Kidney (tissue), 14 donors: ENCODE measurements around the gene FIBCD1. TPM values are rescaled to one million over a fixed set of nuclear protein-coding genes. Genes with fewer than 3 reads are reported as not detected.

Source experiments
- DNase-seq, 5 donors: peaks; one replicate each; pipeline ENCODE4 v3.0.0-alpha.2; 2013 to 2020
- FAIRE-seq: peaks from 2 replicates; lab custom pipeline; 2012; peaks lifted over from hg19 to GRCh38; lab: Jason Lieb, UNC
- H3K27ac ChIP-seq, 2 donors: one replicate each; pipeline ENCODE4 v1.7.0; 2013; ENCODE audit warnings: low read depth in 2 of 2, low read length in 2 of 2, inconsistent platforms in 1 of 2
- H3K27me3 ChIP-seq: one replicate; pipeline ENCODE4 v1.7.1; 2013; ENCODE audit warnings: low read length, inconsistent platforms; ENCODE audit not compliant: control insufficient read depth, insufficient read depth
- H3K36me3 ChIP-seq, 3 donors: one replicate each; pipeline versions ENCODE4 v1.7.0 to v1.7.1; 2013; ENCODE audit warnings: low read length in 3 of 3, control low read depth in 1 of 3, inconsistent platforms in 1 of 3; ENCODE audit not compliant: insufficient read depth in 3 of 3, control insufficient read depth in 2 of 3
- H3K4me1 ChIP-seq, 3 donors: one replicate each; pipeline versions ENCODE4 v1.7.0 to v1.7.1; 2013; ENCODE audit warnings: low read length in 3 of 3, inconsistent platforms in 1 of 3, low read depth in 1 of 3; ENCODE audit not compliant: control insufficient read depth in 2 of 3, insufficient read depth in 2 of 3
- H3K4me3 ChIP-seq, 3 donors: one replicate each; pipeline versions ENCODE4 v1.7.0 to v1.8.1; 2013; ENCODE audit warnings: low read length in 3 of 3, control low read depth in 1 of 3, inconsistent platforms in 1 of 3
- H3K9ac ChIP-seq, 3 donors: one replicate each; pipeline versions ENCODE4 v1.7.0 to v1.7.1; 2013; ENCODE audit warnings: low read length in 3 of 3, control low read depth in 1 of 3, inconsistent platforms in 1 of 3
- H3K9me3 ChIP-seq, 3 donors: one replicate each; pipeline versions ENCODE4 v1.7.0 to v1.7.1; 2013; ENCODE audit warnings: low read length in 3 of 3, control low read depth in 1 of 3, inconsistent platforms in 1 of 3; ENCODE audit not compliant: control insufficient read depth in 2 of 3, insufficient read depth in 1 of 3
- intact Hi-C: fragments of 100-400 bp; cut with DNase I; formaldehyde crosslinking; loops from one replicate; pipeline ENCODE4 v1.11.1; 2022
- polyA plus RNA-seq: library from polyadenylated mRNA; stranded (reverse); fragments of 350-450 nt; fragmentation: Illumina TruSeq; extraction: RNeasy Lipid Tissue Mini Kit (QIAGEN cat#74804); gene quantifications from one replicate; pipeline ENCODE4 v1.2.3, GENCODE V29; 2014; ENCODE audit warnings: low read depth, low replicate concordance; ENCODE audit not compliant: insufficient read depth
- total RNA-seq: library from RNA; stranded (reverse); fragmentation: NEBNext Ultra II Directional; extraction: Animal tissue kit (Norgen Biotek cat#: 25700); gene quantifications from one replicate; pipeline ENCODE4 v1.2.1, GENCODE V29; 2021
- TF ChIP-seq, protein P1 (sequence below): IDR thresholded peaks from 3 replicates; pipeline ENCODE4 v1.5.1; 2012; ENCODE audit warnings: mild to moderate bottlenecking, moderate library complexity, borderline replicate concordance; ENCODE audit not compliant: insufficient read depth; ENCODE audit errors: extremely low read depth
- donor health status: control.
- donor health status: control.
- donor health status: control.
- donor health status: control.
- donor health status: control.
- donor health status: DM: yes; HTN: yes; CAD: no.
- donor health status: Normal renal cell carcinoma (clear cell type).

Gene FIBCD1
- total and polyA plus RNA-seq, 2 donors from 2014 or later: 0.25 TPM; not detected in 1

DNA sequence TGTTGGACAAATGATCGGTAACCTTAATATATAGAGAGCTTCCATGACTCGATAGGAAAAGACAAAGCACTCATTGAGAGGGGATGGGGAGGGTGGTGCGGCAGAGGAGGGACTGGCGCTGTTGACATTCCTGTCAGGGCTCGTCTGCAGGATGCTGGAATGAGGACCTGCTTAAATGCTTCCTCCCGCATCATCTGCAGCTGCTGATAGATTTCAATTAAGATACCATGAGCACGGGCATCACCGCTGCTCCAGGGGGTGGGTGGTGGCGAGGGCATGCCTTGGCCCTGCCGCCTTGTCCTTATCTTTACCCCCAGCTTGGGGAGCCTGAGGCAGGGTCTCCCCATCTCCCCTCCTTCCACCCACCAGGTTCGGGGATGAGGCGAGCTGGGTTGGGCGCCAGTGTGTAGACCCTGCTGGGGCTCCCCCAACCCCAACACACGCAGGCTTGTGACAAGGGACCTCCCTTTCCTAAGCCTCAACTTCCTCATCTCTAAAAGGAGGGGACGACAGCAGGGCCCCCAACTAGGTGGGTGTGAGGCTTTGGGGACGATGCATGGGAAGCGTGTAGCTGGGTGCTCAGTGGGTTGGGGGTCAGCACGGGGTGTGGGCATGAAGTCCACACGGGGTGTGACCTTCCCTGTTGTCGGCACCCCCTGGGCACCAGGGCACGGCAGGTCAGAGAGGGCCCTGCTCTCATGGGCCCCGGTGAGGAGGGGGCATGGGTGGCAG is 30.7 kb downstream of the FIBCD1 start:
- FAIRE-seq (no peak), DNase-seq (no peak)
- TF ChIP-seq, protein P1, sequence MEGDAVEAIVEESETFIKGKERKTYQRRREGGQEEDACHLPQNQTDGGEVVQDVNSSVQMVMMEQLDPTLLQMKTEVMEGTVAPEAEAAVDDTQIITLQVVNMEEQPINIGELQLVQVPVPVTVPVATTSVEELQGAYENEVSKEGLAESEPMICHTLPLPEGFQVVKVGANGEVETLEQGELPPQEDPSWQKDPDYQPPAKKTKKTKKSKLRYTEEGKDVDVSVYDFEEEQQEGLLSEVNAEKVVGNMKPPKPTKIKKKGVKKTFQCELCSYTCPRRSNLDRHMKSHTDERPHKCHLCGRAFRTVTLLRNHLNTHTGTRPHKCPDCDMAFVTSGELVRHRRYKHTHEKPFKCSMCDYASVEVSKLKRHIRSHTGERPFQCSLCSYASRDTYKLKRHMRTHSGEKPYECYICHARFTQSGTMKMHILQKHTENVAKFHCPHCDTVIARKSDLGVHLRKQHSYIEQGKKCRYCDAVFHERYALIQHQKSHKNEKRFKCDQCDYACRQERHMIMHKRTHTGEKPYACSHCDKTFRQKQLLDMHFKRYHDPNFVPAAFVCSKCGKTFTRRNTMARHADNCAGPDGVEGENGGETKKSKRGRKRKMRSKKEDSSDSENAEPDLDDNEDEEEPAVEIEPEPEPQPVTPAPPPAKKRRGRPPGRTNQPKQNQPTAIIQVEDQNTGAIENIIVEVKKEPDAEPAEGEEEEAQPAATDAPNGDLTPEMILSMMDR: no peak
- no peaks in the 10 kb centered on the region for H3K4me1 ChIP-seq
- no peak overlapping the region for H3K27ac ChIP-seq
- no peak overlapping the region for H3K4me3 ChIP-seq
- H3K9ac ChIP-seq: no peak overlapping the region
- no peaks in the 10 kb centered on the region for H3K9me3 ChIP-seq
- H3K27me3 ChIP-seq: no peaks in the 10 kb centered on the region
- H3K36me3 ChIP-seq: no peaks in the 10 kb centered on the region
- intact Hi-C loops: no loop called here

DNA sequence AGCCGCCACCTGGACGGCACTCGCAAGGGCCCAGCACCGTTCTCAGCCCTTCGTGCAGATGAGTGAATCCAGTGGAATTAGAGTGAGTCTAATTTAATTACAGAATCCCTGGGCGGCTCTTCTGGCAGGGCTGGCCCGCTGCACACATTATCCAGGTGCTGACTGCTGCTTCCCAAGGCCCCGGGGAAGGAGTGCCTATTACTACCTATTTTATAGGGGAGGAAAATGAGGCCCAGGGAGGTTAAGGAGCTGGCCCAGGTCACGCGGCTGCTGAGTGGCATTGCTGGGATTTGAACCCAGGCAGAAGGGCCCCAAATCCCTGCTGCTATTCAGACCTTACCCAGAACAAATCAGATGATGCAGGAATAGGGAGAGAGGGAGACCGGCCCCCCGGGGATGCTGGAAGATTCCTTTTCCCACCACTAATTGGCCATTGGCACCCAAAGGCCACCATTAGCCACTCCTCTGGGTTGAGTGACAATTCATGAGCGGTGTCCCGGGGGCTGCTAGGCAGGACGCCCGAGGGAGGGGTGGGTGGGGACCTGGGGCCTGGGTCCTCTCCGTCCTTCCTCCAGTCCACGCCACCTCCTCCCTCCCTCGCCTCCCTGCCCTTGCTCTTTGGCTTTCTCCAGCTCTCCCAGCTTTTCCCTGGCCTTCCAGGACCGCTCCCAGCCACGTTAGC is 32.2 kb downstream of the FIBCD1 start:
- no peak for FAIRE-seq
- no peak overlapping the region for H3K27ac ChIP-seq
- no peaks in the 10 kb centered on the region for H3K9me3 ChIP-seq
- no peak overlapping the region for H3K9ac ChIP-seq
- DNase-seq: no peak
- intact Hi-C loops: no loop called here
- TF ChIP-seq, protein P1: no peak
- no peaks in the 10 kb centered on the region for H3K27me3 ChIP-seq
- no peaks in the 10 kb centered on the region for H3K36me3 ChIP-seq
- no peaks in the 10 kb centered on the region for H3K4me1 ChIP-seq
- H3K4me3 ChIP-seq: no peak overlapping the region

DNA sequence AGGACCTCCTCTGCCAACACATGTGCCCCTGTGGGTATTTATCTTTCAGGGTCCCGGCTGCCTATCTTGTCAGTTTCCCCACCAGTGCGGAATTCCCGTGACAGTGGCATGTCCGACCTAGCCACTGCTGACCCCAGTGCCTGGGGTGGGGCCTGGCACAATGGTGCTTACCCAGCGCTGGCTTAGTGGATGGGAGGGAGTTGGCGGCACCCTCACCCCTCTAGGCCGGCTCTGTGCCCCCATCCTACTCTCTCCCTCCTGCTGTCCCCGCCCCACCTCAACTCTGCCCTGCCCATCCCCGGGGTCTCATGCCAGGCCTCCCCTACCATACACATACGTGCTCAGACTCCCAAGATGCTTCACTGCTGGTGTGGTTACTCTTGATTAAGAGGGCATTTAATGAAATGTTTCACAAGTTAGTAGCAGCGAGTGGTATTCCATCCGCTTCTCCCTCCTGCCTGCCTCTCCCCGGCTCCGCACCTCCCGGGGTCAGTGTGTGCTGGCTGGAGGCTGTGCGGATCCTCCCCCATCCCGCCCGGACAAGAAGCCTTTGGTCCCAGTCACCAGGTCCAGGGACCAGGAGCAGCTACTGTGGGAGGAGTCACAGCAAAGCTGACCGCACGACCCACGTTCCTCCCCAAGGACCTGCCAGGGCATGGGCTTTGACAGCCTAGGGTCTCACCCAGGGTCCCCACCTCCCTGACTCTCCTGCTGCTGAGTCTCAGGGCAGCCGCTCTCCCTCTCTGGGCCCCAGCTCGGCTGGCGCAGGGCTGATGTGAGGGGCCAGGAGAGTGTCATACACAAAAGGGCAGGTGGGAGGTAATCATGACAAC is 32.9 kb downstream of the FIBCD1 start:
- H3K27me3 ChIP-seq: no peaks in the 10 kb centered on the region
- H3K27ac ChIP-seq: no peak overlapping the region
- TF ChIP-seq, protein P1: no peak
- no peak overlapping the region for H3K4me3 ChIP-seq
- H3K36me3 ChIP-seq: no peaks in the 10 kb centered on the region
- intact Hi-C loops: no loop called here
- no peaks in the 10 kb centered on the region for H3K9me3 ChIP-seq
- FAIRE-seq: no peak
- H3K9ac ChIP-seq: no peak overlapping the region
- H3K4me1 ChIP-seq: no peaks in the 10 kb centered on the region
- DNase-seq: peak in 1 of 5 donors; percentile 57
